Daoy (cell line): Measurements from ENCODE around the gene EPN2. TPM values are rescaled to one million over a fixed set of nuclear protein-coding genes. Genes with fewer than 3 reads are reported as not detected.
A peak's percentile ranks its signal among the peaks of the same experiment; 100 is the strongest.
"Not testable (repeated sequence)": the region's sequence is repeated elsewhere in the genome, so short reads cannot be mapped to it uniquely, and the experiment has no call there.

Experiments
- DNase-seq: peaks from one replicate; pipeline ENCODE4 v3.0.0-alpha.2; 2015; ENCODE audit warnings: low read depth
- total RNA-seq: library from RNA; depleted of rRNA; stranded (reverse); fragments of >200 nt; shearing (Covaris generic); gene quantifications from 2 replicates; pipeline ENCODE4 v1.2.3, GENCODE V29; 2014

EPN2 gene
- total RNA-seq, 1 experiment from 2014 or later = 37.3 TPM

GRCh38 chr17:19265755-19266154 lies 28.6 kb downstream of the EPN2 start:
- DNase-seq = no peak

GRCh38 chr17:19268611-19269010 lies 31.4 kb downstream of the EPN2 start:
- no peak for DNase-seq

GRCh38 chr17:19269106-19269505 lies 31.9 kb downstream of the EPN2 start:
- no peak for DNase-seq

- no peak for DNase-seq
Measured at GRCh38 chr17:19269641-19270040, 32.5 kb downstream of the EPN2 start.

- no peak for DNase-seq
Measured at GRCh38 chr17:19270347-19270703, 33.2 kb downstream of the EPN2 start.

GRCh38 chr17:19270704-19271611 lies 33.8 kb downstream of the EPN2 start:
- no peak for DNase-seq

GRCh38 chr17:19271780-19272357 lies 34.7 kb downstream of the EPN2 start:
- DNase-seq = no peak

- no peak for DNase-seq
Measured at GRCh38 chr17:19273731-19274130, 36.6 kb downstream of the EPN2 start.

GRCh38 chr17:19274893-19275292 lies 37.7 kb downstream of the EPN2 start:
- DNase-seq = no peak

- no peak for DNase-seq
Measured at GRCh38 chr17:19275457-19276127, 38.4 kb downstream of the EPN2 start.

GRCh38 chr17:19278284-19278683 lies 41.1 kb downstream of the EPN2 start:
- not testable (repeated sequence) for DNase-seq

GRCh38 chr17:19278729-19279128 lies 41.6 kb downstream of the EPN2 start:
- DNase-seq = no peak

- DNase-seq = no peak
Measured at GRCh38 chr17:19281161-19281560, 44.0 kb downstream of the EPN2 start.

- DNase-seq = no peak
Measured at GRCh38 chr17:19284005-19284959, 47.1 kb downstream of the EPN2 start.

GRCh38 chr17:19285213-19285900 lies 48.2 kb downstream of the EPN2 start:
- DNase-seq = no peak

- DNase-seq = no peak
Measured at GRCh38 chr17:19286751-19287341, 49.7 kb downstream of the EPN2 start.

GRCh38 chr17:19287651-19288050 lies 50.5 kb downstream of the EPN2 start:
- no peak for DNase-seq

- DNase-seq = peak; percentile 16
Measured at GRCh38 chr17:19288453-19288852, 51.3 kb downstream of the EPN2 start.

- DNase-seq = no peak
Measured at GRCh38 chr17:19290066-19290705, 53.0 kb downstream of the EPN2 start.
